Astrocyte of the spinal cord (primary cell): Measurements from ENCODE around the gene ZNF134.
A peak's percentile ranks its signal among the peaks of the same experiment; 100 is the strongest.

Source experiments
- DNase-seq: peaks from one replicate; pipeline ENCODE4 v3.0.0; 2011; ENCODE audit warnings: low read depth, low spot score
- H3K4me3 ChIP-seq: 2 replicates; pipeline ENCODE4 v1.5.1; 2011; ENCODE audit warnings: low read depth, mild to moderate bottlenecking, low read length, moderate library complexity
- CTCF ChIP-seq: IDR thresholded peaks from 2 replicates; pipeline ENCODE4 v1.5.1; 2012; ENCODE audit warnings: low read depth, mild to moderate bottlenecking, low read length, inconsistent platforms
- in situ Hi-C: cut with HindIII; loops from 2 replicates; pipeline ENCODE4 v1.10.0; 2017; ENCODE audit warnings: low sequenced_read_pairs

ZNF134 gene

GRCh38 chr19:57633832-57634131, 19.7 kb downstream of the ZNF134 start:
- no peak for DNase-seq
- TF ChIP-seq CTCF, result no peak
- in situ Hi-C loops, result no loop called here
- peak overlapping the region; percentile 78 for H3K4me3 ChIP-seq

GRCh38 chr19:57637379-57637778, 23.3 kb downstream of the ZNF134 start:
- no peak for DNase-seq
- in situ Hi-C loops, result no loop called here
- no peak for TF ChIP-seq CTCF
- H3K4me3 ChIP-seq, result no peak overlapping the region

GRCh38 chr19:57641715-57642234, 27.7 kb downstream of the ZNF134 start:
- in situ Hi-C loops, result no loop called here

GRCh38 chr19:57642396-57643046, 28.5 kb downstream of the ZNF134 start:
- no peak for TF ChIP-seq CTCF
- in situ Hi-C loops, result no loop called here
- DNase-seq, result no peak
- H3K4me3 ChIP-seq, result no peak overlapping the region

More at GRCh38 chr19:57641715-57642234, 27.7 kb downstream of the ZNF134 start:
- DNase-seq, result no peak
- no peak for TF ChIP-seq CTCF
- H3K4me3 ChIP-seq, result no peak overlapping the region

- in situ Hi-C loops, result no loop called here
- TF ChIP-seq CTCF, result no peak
- no peak overlapping the region for H3K4me3 ChIP-seq
- DNase-seq, result no peak
Measured at GRCh38 chr19:57643734-57644133, 29.7 kb downstream of the ZNF134 start.

- in situ Hi-C loops, result no loop called here
- no peak for TF ChIP-seq CTCF
- no peak overlapping the region for H3K4me3 ChIP-seq
- no peak for DNase-seq
Measured at GRCh38 chr19:57648331-57649003, 34.4 kb downstream of the ZNF134 start.
